Mesothelial cell of epicardium (in vitro differentiated cells): ENCODE data around the gene CD81. TPM values are rescaled to one million over a fixed set of nuclear protein-coding genes. Genes with fewer than 3 reads are reported as not detected.

Source experiments
- DNase-seq, 2 experiments: peaks; one replicate each; pipeline ENCODE4 v3.0.0; 2021; ENCODE audit warnings: low spot score in 2 of 2; ENCODE audit not compliant: unreplicated experiment in 2 of 2
- H3K27ac Mint-ChIP-seq: 2 replicates; pipeline ENCODE4 v1.8.0; 2021; ENCODE audit warnings: mixed read lengths
- H3K27me3 Mint-ChIP-seq: 2 replicates; pipeline ENCODE4 v1.8.0; 2021; ENCODE audit warnings: low read depth, mixed read lengths
- H3K36me3 Mint-ChIP-seq: 2 replicates; pipeline ENCODE4 v1.8.0; 2021; ENCODE audit warnings: mixed read lengths
- H3K4me1 Mint-ChIP-seq: 2 replicates; pipeline ENCODE4 v1.8.0; 2021; ENCODE audit warnings: mixed read lengths
- H3K4me3 Mint-ChIP-seq: 2 replicates; pipeline ENCODE4 v1.8.0; 2021; ENCODE audit warnings: mild to moderate bottlenecking, moderate library complexity, mixed read lengths
- H3K9me3 Mint-ChIP-seq: 2 replicates; pipeline ENCODE4 v1.8.0; 2021; ENCODE audit warnings: mixed read lengths
- total RNA-seq: library from RNA; stranded (reverse); gene quantifications from 3 replicates; pipeline ENCODE4 v1.2.1, GENCODE V29; 2021
- TF ChIP-seq, protein P1 (sequence below): fragments of 200-600 bp; sonication (generic); IDR thresholded peaks from one replicate; pipeline ENCODE4 v1.5.0; 2021; ENCODE audit warnings: antibody characterized with exemption; ENCODE audit not compliant: unreplicated experiment

Gene CD81
- total RNA-seq, 1 donor from 2014 or later = 410 TPM

DNA sequence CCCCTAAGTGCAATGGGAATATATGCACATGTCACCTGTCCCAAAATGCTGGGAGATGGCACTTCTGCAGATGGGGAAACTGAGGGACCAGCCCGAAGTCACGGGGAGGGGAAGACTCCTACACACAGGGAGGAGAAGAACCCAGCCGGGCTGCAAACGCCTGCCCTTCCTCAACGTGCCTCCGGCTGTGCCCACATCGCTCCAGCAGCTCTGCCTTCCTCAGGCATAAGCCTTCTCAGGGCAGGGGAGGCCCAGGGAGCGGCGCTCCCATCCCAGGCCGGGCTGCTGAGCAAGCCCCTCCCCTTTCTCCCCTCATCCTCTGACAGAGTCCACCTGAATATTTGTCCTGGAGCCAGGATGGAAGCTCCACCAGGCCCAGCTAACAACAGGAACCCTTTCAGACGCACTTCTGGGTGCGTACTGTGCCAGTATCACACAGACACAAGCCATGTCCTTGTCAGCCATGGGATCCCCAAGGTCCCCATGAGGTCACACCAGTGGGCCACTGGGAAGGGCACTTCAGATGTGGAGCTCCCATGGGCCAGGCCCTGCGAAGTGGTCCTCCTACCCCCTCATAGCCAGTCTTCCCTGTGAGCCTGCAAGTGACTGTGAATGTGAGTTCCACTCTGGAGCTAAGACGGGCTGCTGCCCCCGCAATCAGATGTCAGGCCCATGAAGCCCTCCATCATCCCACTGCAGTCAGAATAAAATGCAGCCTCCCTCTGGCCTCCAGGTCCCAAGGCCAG is 2.5 kb upstream of the CD81 start:
- no peak for DNase-seq
- Mint-ChIP-seq H3K27me3 (no peaks in the 10 kb centered on the region), H3K27ac (no peak overlapping the region), H3K4me1 (peaks cover 8% of the 10 kb centered on the region), H3K9me3 (peaks cover 10% of the 10 kb centered on the region), H3K4me3 (no peak overlapping the region), H3K36me3 (peaks cover 2% of the 10 kb centered on the region)
- TF ChIP-seq, protein P1, sequence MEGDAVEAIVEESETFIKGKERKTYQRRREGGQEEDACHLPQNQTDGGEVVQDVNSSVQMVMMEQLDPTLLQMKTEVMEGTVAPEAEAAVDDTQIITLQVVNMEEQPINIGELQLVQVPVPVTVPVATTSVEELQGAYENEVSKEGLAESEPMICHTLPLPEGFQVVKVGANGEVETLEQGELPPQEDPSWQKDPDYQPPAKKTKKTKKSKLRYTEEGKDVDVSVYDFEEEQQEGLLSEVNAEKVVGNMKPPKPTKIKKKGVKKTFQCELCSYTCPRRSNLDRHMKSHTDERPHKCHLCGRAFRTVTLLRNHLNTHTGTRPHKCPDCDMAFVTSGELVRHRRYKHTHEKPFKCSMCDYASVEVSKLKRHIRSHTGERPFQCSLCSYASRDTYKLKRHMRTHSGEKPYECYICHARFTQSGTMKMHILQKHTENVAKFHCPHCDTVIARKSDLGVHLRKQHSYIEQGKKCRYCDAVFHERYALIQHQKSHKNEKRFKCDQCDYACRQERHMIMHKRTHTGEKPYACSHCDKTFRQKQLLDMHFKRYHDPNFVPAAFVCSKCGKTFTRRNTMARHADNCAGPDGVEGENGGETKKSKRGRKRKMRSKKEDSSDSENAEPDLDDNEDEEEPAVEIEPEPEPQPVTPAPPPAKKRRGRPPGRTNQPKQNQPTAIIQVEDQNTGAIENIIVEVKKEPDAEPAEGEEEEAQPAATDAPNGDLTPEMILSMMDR = no peak

DNA sequence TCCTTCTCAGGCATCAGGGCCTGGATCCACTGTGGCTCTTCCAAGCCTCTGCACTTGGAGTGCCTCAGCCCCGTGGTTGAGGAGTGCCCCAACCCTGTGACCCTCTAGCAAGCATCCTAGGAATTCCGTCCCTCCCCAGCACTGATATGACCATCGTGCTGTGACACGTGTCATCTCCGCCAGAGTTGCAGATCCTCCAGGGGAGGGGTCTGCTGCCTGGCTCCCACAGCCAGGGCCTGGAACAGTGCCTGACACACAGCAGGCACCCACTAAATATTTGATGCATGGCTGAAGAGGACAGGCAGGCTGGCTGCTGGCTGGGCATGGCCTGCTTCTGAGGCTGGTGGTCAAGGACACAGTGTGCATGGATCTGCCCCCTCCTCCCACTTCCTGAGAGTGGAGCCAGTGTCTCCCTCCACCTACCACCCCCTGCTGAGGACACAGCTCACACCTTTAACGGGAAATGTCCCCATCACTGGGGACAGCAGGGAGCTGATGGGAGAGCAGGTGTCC is 1.7 kb upstream of the CD81 start:
- DNase-seq = no peak
- H3K36me3 Mint-ChIP-seq = peaks cover 2% of the 10 kb centered on the region
- peaks cover 10% of the 10 kb centered on the region for H3K9me3 Mint-ChIP-seq
- H3K4me1 Mint-ChIP-seq = peaks cover 14% of the 10 kb centered on the region
- no peaks in the 10 kb centered on the region for H3K27me3 Mint-ChIP-seq
- TF ChIP-seq, protein P1 = no peak
- H3K27ac Mint-ChIP-seq = no peak overlapping the region
- H3K4me3 Mint-ChIP-seq = peak overlapping the region; percentile 54

- no peak for DNase-seq
- TF ChIP-seq, protein P1 = no peak
- H3K27me3 Mint-ChIP-seq = no peaks in the 10 kb centered on the region
- H3K4me3 Mint-ChIP-seq = peak overlapping the region; percentile 54
- H3K36me3 Mint-ChIP-seq = peaks cover 2% of the 10 kb centered on the region
- peaks cover 16% of the 10 kb centered on the region for H3K4me1 Mint-ChIP-seq
- H3K9me3 Mint-ChIP-seq = peaks cover 10% of the 10 kb centered on the region
- no peak overlapping the region for H3K27ac Mint-ChIP-seq
Measured at GRCh38 chr11:2375964-2376551, 1.1 kb upstream of the CD81 start.

DNA sequence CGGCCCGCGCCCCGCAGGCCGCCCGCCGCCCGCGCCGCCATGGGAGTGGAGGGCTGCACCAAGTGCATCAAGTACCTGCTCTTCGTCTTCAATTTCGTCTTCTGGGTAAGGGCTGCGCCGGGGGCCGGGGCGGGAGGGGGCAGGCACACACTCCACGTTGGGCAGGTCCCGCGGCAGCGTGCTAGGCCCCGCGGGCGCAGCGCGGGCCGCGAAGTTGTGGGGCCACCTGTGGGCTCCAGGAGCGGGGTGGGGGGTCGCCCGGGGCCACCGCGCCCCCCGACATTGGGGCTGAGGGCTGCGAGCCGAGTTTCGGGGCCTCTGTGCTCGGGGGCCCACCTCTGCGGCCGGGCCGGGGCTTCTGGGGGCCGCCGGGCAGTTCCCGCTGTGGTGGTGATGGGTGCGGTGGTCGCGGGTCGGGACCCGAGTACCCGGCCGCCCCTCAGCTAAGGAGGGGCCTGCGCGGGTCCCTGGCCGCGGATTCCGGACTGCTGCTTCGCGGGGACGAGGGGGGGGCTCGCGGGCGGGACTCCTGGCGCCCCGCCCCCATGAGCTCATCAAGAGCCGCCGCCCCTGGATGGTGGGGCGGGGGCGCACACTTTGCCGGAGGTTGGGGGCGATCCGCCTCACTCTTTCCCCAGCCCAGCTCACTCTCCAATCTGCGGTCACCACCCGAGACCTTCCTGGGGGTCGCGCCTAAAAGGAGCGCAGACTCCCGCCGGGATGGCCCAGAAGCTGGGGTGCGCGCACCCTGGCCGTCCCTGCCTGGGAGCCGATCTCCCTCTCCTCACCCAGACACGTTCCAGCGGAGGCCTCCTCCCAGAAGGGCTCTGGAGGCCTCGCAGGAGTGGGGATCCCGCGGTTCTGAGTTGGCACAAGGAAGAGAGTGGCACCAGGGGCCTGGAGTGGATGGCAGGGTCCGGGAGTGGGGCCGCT is 667 bp downstream of the CD81 start:
- H3K27me3 Mint-ChIP-seq = no peaks in the 10 kb centered on the region
- H3K36me3 Mint-ChIP-seq = peaks cover 4% of the 10 kb centered on the region
- peak; percentile 60 to 68 for DNase-seq
- TF ChIP-seq, protein P1 = no peak
- H3K4me1 Mint-ChIP-seq = peaks cover 18% of the 10 kb centered on the region
- H3K27ac Mint-ChIP-seq = peak overlapping the region; percentile 94
- peak overlapping the region; percentile 95 for H3K4me3 Mint-ChIP-seq
- H3K9me3 Mint-ChIP-seq = peaks cover 2% of the 10 kb centered on the region

DNA sequence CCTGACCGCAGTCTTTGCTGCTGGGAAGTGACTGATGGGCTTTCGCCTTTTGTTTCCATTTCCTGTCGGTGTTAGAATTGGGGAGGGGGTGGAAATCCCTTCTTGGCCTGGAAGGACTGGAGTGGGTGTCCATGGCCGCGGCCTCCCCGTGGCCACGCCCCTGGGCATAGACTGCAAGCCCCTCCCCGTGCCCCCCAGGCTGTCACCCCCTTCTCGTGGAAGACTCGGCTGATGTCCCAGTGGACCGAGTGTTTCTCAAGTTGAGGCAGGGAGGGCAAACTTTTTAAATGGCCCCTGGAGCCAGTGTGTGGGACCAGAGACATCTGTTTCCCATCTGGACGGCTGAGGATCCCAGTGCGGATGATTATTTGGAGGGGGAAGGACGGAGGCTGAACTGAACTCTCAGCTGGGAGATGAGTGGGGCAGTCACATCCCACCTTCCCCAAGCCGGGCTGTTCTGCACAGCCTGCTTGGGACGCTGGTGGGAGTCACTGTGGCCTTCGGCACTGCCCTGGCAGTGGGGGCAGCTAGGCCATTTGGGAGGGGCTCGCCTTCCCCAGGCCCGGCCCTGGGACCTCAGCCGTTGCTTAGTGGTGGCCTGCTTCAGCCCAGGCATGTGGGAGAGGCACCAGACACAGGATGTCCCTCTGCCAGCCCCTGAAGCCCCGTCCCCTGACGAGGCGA is 1.6 kb downstream of the CD81 start:
- DNase-seq = no peak
- Mint-ChIP-seq H3K4me3 (peak overlapping the region; percentile 95), H3K9me3 (no peaks in the 10 kb centered on the region), H3K27me3 (no peaks in the 10 kb centered on the region), H3K4me1 (peaks cover 20% of the 10 kb centered on the region), H3K27ac (peak overlapping the region; percentile 94), H3K36me3 (peaks cover 4% of the 10 kb centered on the region)
- TF ChIP-seq, protein P1 = no peak
